A549 (cell line): ENCODE data around the gene ARHGAP12. TPM values are rescaled to one million over a fixed set of nuclear protein-coding genes. Genes with fewer than 3 reads are reported as not detected.

Experiments
- ATAC-seq, 2 experiments: fragments of 200-7000 bp in 1 of 2; fragments of >200 bp in 1 of 2; cut with Nextera tagmentation in 1 of 2; cut with Tn5 transposase in 1 of 2; 3 replicates each; pipeline versions ENCODE4 v1.8.0 to v1.9.1; 2018 to 2020; ENCODE audit warnings: mild to moderate bottlenecking in 1 of 2, moderate library complexity in 1 of 2
- CTCF ChIA-PET: fragments of 300-600 bp; sonication (Branson Sonifier 250); formaldehyde crosslinking; extraction: SDS; loops from one replicate; lab custom pipeline; 2021; ENCODE audit warnings: antibody characterized with exemption, inconsistent platforms; lab: Yijun Ruan, JAX
- POLR2A ChIA-PET: fragments of 350-600 bp; formaldehyde crosslinking; extraction: SDS; loops from one replicate; lab custom pipeline; 2021; ENCODE audit warnings: antibody characterized with exemption, inconsistent platforms; lab: Yijun Ruan, JAX
- DNase-seq, 2 experiments: peaks; one replicate each; pipeline versions ENCODE4 v3.0.0 to v3.0.0-alpha.2; 2011 to 2016; ENCODE audit warnings: low read depth in 1 of 2, low spot score in 1 of 2
- FAIRE-seq: peaks from 2 replicates; lab custom pipeline; 2011; peaks lifted over from hg19 to GRCh38; lab: Jason Lieb, UNC
- H3K27ac ChIP-seq, 2 experiments: fragments of >200 bp; sonication (Bioruptor Twin); formaldehyde crosslinking; 3 replicates each; pipeline ENCODE4 v1.5.1; 2016 to 2017
- H3K4me1 ChIP-seq: fragments of >200 bp; sonication (Bioruptor Twin); formaldehyde crosslinking; 3 replicates; pipeline ENCODE4 v1.6.1; 2016
- H3K4me2 ChIP-seq: fragments of >200 bp; sonication (Bioruptor Twin); formaldehyde crosslinking; 3 replicates; pipeline ENCODE4 v1.6.1; 2016
- H3K4me3 ChIP-seq: fragments of >200 bp; sonication (Bioruptor Twin); formaldehyde crosslinking; 3 replicates; pipeline ENCODE4 v1.5.1; 2016
- H3K9me3 ChIP-seq: fragments of >200 bp; sonication (Bioruptor Twin); formaldehyde crosslinking; 3 replicates; pipeline ENCODE4 v1.6.1; 2016
- GATA3 ChIP-seq: IDR thresholded peaks from 2 replicates; pipeline ENCODE4 v1.6.1; 2012; ENCODE audit warnings: borderline replicate concordance
- WGBS: methylation state at CpG from one replicate; pipeline ENCODE4 v1.1.6; 2017; ENCODE audit errors: missing lambda C conversion rate; 5-methylcytosine and 5-hydroxymethylcytosine counted together
- polyA plus RNA-seq, 4 experiments: library from polyadenylated mRNA; depleted of rRNA in 3 of 4; stranded (reverse); fragments of >200 nt; fragmentation: RNase III in 1 of 4; extraction: RNeasy Plus Mini Kit Qiagen cat#74134 plus additional on column Dnase treatment in 1 of 4; gene quantifications; 2 replicates in 3 of 4; 3 replicates in 1 of 4; pipeline ENCODE4 v1.2.3, GENCODE V29; 2011 to 2017
- small RNA-seq, 6 experiments: library from RNA; depleted of rRNA; stranded (forward); fragments of <200 nt; gene quantifications; one replicate each; pipeline ENCODE3, GENCODE V24; 2012
- TF ChIP-seq, protein P1 (sequence below): fragments of 250-450 bp; sonication (Bioruptor Pico); IDR thresholded peaks from 2 replicates; pipeline ENCODE4 v1.5.0; 2021; ENCODE audit warnings: mild to moderate bottlenecking, moderate library complexity, borderline replicate concordance
- TF ChIP-seq, protein P2 (sequence below): fragments of 200-600 bp; sonication (generic); IDR thresholded peaks from 2 replicates; pipeline ENCODE4 v1.6.1; 2016; ENCODE audit warnings: antibody characterized with exemption, mild to moderate bottlenecking, moderate library complexity

The ARHGAP12 gene
- polyA plus RNA-seq, 2 of the 4 experiments (the other 2 are of a cell fraction), result 22.1 to 49.3 TPM

DNA sequence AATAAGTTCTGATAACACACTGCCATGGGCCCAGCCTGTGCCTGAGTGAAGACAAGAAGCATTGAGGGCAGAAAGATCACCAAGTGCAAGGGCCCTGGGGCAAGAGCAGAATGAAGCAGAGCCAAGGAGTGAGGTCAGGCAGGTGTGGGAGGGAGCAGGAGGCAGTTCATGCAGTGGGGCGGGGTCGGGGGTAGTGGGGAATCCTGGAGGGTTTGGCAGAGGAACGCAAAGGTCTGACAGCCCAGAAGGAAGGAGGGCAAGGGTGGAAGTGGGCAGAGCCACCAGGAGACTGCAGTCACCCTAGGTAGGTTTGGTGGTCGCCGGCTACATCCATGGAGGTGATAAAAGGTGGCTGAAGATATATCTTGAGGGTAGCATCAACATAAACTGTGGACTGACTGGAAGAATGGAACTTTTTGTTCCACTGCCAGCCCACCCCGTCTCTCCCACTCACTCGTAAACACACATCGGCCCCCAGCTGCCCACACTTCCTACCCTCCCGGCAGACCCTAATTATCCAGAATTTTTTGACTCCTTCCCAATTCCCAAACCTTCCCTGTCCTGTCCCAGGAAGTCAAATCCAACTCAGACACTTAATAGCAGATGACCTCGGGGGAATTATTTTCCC, 172.4 kb downstream of the ARHGAP12 start:
- H3K27ac ChIP-seq, result no peak overlapping the region
- FAIRE-seq, result no peak
- WGBS, result 76% methylated on average over 10 of the region's 10 CpGs
- H3K4me3 ChIP-seq, result no peak overlapping the region
- no peak overlapping the region for H3K4me2 ChIP-seq
- CTCF ChIA-PET, result no interaction called here
- no peak for ATAC-seq
- no peaks in the 10 kb centered on the region for H3K9me3 ChIP-seq
- DNase-seq, result no peak
- peaks cover 25% of the 10 kb centered on the region for H3K4me1 ChIP-seq
- POLR2A ChIA-PET, result no interaction called here
- TF ChIP-seq, protein P1, sequence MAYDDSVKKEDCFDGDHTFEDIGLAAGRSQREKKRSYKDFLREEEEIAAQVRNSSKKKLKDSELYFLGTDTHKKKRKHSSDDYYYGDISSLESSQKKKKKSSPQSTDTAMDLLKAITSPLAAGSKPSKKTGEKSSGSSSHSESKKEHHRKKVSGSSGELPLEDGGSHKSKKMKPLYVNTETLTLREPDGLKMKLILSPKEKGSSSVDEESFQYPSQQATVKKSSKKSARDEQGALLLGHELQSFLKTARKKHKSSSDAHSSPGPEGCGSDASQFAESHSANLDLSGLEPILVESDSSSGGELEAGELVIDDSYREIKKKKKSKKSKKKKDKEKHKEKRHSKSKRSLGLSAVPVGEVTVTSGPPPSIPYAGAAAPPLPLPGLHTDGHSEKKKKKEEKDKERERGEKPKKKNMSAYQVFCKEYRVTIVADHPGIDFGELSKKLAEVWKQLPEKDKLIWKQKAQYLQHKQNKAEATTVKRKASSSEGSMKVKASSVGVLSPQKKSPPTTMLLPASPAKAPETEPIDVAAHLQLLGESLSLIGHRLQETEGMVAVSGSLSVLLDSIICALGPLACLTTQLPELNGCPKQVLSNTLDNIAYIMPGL (CRISPR knock-in tag), result no peak
- TF ChIP-seq, protein P2, sequence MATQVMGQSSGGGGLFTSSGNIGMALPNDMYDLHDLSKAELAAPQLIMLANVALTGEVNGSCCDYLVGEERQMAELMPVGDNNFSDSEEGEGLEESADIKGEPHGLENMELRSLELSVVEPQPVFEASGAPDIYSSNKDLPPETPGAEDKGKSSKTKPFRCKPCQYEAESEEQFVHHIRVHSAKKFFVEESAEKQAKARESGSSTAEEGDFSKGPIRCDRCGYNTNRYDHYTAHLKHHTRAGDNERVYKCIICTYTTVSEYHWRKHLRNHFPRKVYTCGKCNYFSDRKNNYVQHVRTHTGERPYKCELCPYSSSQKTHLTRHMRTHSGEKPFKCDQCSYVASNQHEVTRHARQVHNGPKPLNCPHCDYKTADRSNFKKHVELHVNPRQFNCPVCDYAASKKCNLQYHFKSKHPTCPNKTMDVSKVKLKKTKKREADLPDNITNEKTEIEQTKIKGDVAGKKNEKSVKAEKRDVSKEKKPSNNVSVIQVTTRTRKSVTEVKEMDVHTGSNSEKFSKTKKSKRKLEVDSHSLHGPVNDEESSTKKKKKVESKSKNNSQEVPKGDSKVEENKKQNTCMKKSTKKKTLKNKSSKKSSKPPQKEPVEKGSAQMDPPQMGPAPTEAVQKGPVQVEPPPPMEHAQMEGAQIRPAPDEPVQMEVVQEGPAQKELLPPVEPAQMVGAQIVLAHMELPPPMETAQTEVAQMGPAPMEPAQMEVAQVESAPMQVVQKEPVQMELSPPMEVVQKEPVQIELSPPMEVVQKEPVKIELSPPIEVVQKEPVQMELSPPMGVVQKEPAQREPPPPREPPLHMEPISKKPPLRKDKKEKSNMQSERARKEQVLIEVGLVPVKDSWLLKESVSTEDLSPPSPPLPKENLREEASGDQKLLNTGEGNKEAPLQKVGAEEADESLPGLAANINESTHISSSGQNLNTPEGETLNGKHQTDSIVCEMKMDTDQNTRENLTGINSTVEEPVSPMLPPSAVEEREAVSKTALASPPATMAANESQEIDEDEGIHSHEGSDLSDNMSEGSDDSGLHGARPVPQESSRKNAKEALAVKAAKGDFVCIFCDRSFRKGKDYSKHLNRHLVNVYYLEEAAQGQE, result no peak
- TF ChIP-seq GATA3, result no peak

Small RNA genes lying within 50 kb of the gene (small RNA-seq; reads per million reads assigned to genes)
- gene RF00019, result 0 reads per million in 6 experiments

Other genes starting within 250 kb of the ARHGAP12 start
- gene KIF5B, start 127.6 kb upstream of the ARHGAP12 start, polyA plus RNA-seq (2011; rRNA removed), result 89.6 and 124 TPM in 2 replicates
- gene KIF5B, start 127.6 kb upstream of the ARHGAP12 start, polyA plus RNA-seq (2017; fragmentation: RNase III; extraction: RNeasy Plus Mini Kit Qiagen cat#74134 plus additional on column Dnase treatment), result 78.9 to 84.6 TPM (median 81.9 TPM) in 3 replicates